Thyroid gland (tissue), 4 donors: ENCODE data around the gene TIMM50.

ENCODE experiments used
- CTCF ChIP-seq, 6 experiments: fragments of 200-600 bp in 3 of 6; fragments of 450-650 bp in 3 of 6; sonication (generic) in 3 of 6; IDR thresholded peaks; one replicate each; pipeline ENCODE4 v1.5.1; 2016 to 2019; ENCODE audit warnings: antibody characterized with exemption in 6 of 6, mild to moderate bottlenecking in 2 of 6, inconsistent platforms in 1 of 6, moderate library complexity in 1 of 6
- POLR2A ChIP-seq, 2 donors: fragments of 450-650 bp; IDR thresholded peaks; one replicate each; pipeline ENCODE4 v1.6.1; 2017; ENCODE audit warnings: antibody characterized with exemption in 2 of 2, mild to moderate bottlenecking in 2 of 2, moderate library complexity in 1 of 2

- TF ChIP-seq CTCF (IDR thresholded peaks at IDR 0.05) (no peak), POLR2A (IDR thresholded peaks at IDR 0.05) (no peak)
Measured at GRCh38 chr19:39533791-39534190, 53.2 kb downstream of the TIMM50 start.
